Epithelial cell of proximal tubule (primary cell): ENCODE data around the gene CBFA2T2. TPM values are rescaled to one million over a fixed set of nuclear protein-coding genes. Genes with fewer than 3 reads are reported as not detected.

ENCODE experiments used
- DNase-seq: peaks from one replicate; pipeline ENCODE4 v3.0.0-alpha.2; 2011; ENCODE audit warnings: low read depth
- H3K4me3 ChIP-seq: 2 replicates; pipeline ENCODE4 v1.5.1; 2011; ENCODE audit warnings: low read depth, mild to moderate bottlenecking, low read length
- CTCF ChIP-seq: conservative IDR thresholded peaks from 2 replicates; pipeline ENCODE4 v1.5.1; 2012; ENCODE audit warnings: low read depth, mild to moderate bottlenecking, low read length
- total RNA-seq: library from RNA; depleted of rRNA; stranded (reverse); fragments of >200 nt; gene quantifications from 2 replicates; pipeline ENCODE4 v1.2.3, GENCODE V29; 2015

CBFA2T2 gene
- total RNA-seq, 1 donor from 2014 or later = 8.4 TPM

- no peak for DNase-seq
Measured at GRCh38 chr20:33474097-33474873, 15.6 kb upstream of the CBFA2T2 start.

GRCh38 chr20:33474963-33475362, 14.9 kb upstream of the CBFA2T2 start:
- no peak for DNase-seq
- TF ChIP-seq CTCF = no peak
- no peak overlapping the region for H3K4me3 ChIP-seq

More at GRCh38 chr20:33474097-33474873, 15.6 kb upstream of the CBFA2T2 start:
- TF ChIP-seq CTCF = no peak
- H3K4me3 ChIP-seq = no peak overlapping the region

GRCh38 chr20:33475381-33476152, 14.3 kb upstream of the CBFA2T2 start:
- no peak for DNase-seq
- TF ChIP-seq CTCF = no peak
- no peak overlapping the region for H3K4me3 ChIP-seq

GRCh38 chr20:33477386-33478234, 12.3 kb upstream of the CBFA2T2 start:
- DNase-seq = no peak
- no peak overlapping the region for H3K4me3 ChIP-seq
- no peak for TF ChIP-seq CTCF

- no peak for TF ChIP-seq CTCF
- no peak for DNase-seq
- H3K4me3 ChIP-seq = no peak overlapping the region
Measured at GRCh38 chr20:33480048-33480447, 9.8 kb upstream of the CBFA2T2 start.

- H3K4me3 ChIP-seq = no peak overlapping the region
- DNase-seq = no peak
- TF ChIP-seq CTCF = no peak
Measured at GRCh38 chr20:33481431-33481941, 8.4 kb upstream of the CBFA2T2 start.
